Epithelial cell of prostate (primary cell): Measurements from ENCODE around the gene ZSWIM1.

Experiments used
- DNase-seq: peaks from one replicate; pipeline ENCODE4 v3.0.0-alpha.2; 2011; ENCODE audit warnings: low read depth, low spot score
- H3K27ac ChIP-seq: fragments of 450-650 bp; 2 replicates; pipeline ENCODE4 v1.5.1; 2017; ENCODE audit warnings: mild to moderate bottlenecking

The ZSWIM1 gene

DNA sequence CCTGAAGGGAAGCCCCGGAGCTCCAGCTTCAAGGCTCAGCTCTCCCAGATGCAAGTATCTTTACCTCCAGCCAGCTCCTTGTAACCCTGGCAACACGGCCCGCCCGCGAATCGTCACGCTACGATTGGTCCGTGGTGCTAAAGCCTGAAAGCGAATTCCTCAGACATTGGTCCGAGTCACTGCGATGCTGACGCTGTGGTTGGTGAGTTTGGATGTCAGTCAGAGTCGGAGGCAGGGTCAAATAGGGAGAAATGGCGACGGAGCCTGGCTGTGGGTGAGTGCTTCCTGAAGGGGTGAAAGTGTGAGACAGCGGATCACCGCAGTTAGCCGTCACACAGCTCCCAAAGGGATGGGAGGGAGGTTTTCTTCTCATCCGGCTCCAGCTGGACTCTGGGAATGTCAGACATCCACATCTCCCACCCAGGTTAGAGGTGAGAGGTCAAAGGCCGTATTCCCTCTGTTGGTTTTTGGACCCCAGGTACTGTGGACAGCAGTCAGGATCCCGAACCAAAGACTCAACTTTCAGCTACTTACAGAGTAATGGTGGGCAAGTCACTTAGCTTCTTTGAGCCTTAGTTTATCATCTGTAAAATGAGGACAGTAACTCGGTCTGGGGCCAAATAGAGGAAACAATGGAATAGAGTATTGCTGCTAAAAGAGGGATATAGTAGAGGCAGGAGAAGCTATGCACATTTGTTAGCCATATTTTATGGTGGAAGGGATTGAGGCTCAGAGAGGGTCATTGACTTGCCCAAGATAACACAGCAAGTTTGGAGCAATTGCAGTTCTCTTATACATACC lies at the start of gene ZSWIM1:
Gene ZSWIM1 (plus strand): TSS at position 240 of the 801 bp plus-strand sequence. CDS start 1,366 bp downstream, outside the sequence.
- H3K27ac ChIP-seq: peak within 1 kb of the TSS; percentile 38
- peak; percentile 89 for DNase-seq

GRCh38 chr20:45832619-45833018 lies 48.4 kb upstream of the ZSWIM1 start:
- H3K27ac ChIP-seq: peak overlapping the region; percentile 67
- no peak for DNase-seq

DNA sequence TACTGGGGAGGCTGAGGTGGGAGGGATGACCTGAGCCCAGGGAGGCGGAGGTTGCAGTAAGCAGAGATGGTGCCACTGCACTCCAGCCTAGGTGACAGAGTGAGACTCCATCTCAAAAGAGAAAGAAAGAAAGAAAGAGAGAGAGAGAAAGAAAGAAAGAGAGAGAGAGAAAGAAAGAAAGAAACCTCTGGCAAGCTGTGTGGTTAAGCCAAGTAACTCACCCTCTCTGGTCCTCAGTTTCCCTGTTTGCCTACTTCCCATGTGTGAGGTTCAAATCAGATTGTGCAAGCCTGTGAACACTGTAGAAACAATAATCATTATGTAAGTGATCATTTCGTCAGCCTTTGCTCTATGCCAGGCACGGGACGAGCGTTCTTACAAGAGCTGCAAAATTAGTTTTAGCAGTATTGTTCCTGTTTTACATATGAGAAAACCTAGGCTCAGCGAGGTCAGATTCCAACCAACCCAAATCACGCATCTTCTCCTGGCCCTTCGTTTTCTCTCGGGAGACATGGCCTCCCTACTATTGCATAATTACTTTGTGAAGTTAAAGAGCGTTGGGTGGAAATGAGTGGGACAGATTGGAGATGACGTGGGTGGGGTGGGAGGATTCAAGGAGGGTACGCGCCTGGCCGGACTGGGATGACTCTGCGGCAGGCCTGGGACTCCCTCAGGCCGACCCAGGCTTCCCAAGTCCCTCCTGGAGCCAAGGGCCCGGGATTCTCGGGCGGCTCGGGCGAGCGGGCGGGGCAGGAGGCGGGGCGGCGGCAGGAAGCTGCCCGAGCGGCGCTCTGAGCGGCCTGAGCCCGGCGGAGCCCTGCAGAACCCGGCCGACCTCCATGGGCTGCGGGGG lies 47.8 kb upstream of the ZSWIM1 start, which contains the start of gene SNX21:
Gene SNX21 (plus strand): TSS at position 770 of the 853 bp plus-strand sequence. CDS start 121 bp downstream, outside the sequence.
- peak within 1 kb of the TSS; percentile 67 for H3K27ac ChIP-seq
- no peak for DNase-seq

DNA sequence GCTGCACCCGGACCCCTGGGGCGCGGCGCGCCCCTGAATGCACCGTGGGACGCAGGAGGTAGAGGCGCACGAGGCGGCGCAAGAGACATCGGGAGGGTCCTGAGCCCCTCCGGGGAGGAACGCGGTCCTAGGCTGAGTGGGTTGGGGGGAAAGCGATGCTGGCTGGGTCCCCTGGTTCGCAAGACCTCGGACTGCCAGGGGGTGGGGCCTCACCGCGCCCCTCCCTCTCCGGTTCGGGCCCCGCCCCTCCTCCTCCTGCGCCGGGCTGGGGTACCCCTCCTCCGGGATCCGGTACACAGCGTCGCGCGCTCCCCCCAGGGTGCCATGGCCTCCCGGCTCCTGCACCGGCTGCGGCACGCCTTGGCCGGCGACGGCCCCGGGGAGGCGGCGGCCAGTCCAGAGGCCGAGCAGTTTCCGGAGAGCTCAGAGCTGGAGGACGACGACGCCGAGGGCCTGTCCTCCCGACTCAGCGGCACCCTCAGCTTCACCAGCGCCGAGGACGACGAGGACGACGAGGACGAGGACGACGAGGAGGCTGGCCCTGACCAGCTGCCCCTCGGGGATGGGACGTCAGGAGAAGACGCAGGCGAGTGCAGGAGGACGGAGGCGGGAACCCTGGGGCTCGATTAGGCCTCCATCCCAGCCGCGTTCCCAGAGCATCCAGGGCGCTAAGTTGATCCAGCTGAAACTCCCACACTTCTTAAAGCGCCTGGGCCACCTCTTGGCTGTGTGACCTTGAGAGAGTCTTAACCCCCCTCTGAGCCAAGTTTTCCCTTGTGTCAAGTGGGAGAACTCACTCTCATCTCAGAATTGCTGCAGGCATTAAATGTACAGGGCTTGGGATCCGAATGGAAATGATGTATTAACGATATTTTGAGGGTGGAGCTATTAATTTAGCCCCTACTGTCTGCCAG lies 46.9 kb upstream of the ZSWIM1 start:
- H3K27ac ChIP-seq: peak overlapping the region; percentile 67
- no peak for DNase-seq

GRCh38 chr20:45834797-45835161 lies 46.2 kb upstream of the ZSWIM1 start:
- no peak for DNase-seq
- H3K27ac ChIP-seq: no peak overlapping the region

- DNase-seq: no peak
- H3K27ac ChIP-seq: no peak overlapping the region
Observed at GRCh38 chr20:45835329-45835765, 45.7 kb upstream of the ZSWIM1 start.

DNA sequence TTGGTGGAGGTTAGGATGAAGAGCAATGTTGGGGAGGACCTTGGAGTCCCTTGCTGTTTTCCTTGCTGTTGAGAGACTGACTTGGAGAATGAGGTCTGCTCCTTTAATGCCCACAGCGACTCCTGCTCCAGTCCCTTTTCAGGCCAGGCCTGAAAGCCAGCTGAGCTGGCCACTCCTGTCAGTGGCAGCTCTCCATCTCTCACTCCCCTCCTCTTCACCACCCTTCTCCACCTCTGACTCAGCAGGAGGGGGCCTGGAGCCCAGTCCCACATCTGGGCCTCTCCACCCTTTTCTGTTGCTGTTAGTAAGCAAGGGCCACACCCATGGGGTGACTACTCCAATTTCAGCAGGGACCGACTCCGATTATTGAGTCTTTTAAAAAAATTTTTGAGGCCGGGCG lies 45.2 kb upstream of the ZSWIM1 start:
- no peak for DNase-seq
- H3K27ac ChIP-seq: no peak overlapping the region

- no peak for DNase-seq
- H3K27ac ChIP-seq: no peak overlapping the region
Observed at GRCh38 chr20:45836841-45837240, 44.2 kb upstream of the ZSWIM1 start.

DNA sequence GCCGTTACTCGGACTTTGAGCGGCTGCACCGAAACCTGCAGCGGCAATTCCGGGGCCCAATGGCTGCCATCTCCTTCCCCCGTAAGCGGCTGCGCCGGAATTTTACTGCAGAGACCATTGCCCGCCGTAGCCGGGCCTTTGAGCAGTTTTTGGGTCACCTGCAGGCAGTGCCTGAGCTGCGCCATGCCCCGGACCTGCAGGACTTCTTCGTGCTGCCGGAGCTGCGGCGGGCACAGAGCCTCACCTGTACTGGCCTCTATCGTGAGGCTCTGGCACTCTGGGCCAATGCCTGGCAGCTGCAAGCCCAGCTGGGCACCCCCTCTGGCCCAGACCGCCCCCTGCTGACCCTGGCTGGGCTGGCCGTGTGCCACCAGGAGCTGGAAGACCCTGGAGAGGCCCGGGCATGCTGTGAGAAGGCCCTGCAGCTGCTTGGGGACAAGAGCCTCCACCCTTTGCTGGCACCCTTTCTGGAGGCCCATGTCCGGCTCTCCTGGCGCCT lies 40.3 kb upstream of the ZSWIM1 start:
- H3K27ac ChIP-seq: no peak overlapping the region
- no peak for DNase-seq

DNA sequence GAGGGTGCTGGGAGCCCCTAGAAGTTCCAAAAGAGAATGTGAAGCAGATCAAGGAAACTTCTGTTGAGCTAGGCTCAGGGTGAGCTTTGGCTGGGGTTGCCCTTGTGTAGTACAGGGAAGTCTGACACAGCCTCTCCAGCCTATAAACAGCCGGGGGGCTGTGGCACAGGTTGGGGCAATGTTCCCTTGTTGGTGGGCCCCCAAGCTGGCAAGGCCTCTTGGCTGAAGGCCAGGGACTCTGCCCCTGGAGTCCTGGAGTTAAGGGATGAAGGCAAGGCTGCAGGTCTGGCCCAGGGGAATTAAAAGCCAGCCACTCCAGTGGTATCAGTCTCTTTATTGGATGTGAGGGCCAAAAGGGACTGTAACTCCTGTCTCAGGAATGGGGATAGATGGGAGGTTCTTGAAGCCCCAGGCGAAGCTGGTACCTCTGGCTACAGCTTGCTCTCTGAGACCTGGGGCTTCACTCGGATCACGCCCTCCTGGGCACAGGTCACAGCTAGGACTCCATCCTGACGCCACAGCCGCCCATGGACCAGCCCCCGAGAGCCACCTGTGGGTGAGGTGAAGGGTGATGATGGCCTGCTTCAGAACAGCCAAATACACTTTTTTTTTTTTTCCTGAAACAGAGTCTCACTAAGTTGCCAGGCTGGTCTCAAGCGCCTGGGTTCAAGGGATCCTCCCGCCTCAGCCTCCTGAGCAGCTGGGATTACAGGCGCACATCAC lies 39.5 kb upstream of the ZSWIM1 start:
- H3K27ac ChIP-seq: no peak overlapping the region
- no peak for DNase-seq

DNA sequence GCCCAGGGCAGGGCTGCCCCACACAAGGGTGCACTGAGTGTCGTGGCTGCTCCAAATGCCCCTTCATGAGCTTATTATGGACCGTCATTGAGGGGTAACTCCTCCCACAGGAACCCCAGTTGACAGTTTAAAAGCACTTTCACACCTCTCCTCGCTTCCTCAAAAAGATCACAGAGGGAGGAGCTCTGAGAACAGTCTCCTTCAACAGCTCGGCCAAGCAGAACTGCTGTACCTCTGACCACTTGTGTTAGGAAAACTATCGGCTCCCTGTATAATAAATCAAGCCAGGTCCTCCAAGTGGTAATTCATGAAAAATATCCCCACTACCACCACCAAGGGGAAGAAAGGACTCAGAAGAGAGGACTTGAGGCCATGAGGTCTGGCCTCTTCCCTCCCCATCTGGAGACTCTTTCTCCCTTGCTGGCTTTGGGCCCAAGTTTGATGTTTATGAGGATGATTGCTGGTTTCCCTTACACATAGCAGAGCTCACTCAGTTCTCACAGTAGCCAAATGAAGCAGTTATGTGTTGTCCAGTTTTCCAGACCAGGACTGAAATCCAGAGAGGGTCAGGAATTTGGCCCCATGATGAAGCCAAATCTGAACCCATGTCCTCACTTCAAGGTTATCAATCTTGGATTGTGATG lies 38.7 kb upstream of the ZSWIM1 start:
- no peak overlapping the region for H3K27ac ChIP-seq
- DNase-seq: no peak

DNA sequence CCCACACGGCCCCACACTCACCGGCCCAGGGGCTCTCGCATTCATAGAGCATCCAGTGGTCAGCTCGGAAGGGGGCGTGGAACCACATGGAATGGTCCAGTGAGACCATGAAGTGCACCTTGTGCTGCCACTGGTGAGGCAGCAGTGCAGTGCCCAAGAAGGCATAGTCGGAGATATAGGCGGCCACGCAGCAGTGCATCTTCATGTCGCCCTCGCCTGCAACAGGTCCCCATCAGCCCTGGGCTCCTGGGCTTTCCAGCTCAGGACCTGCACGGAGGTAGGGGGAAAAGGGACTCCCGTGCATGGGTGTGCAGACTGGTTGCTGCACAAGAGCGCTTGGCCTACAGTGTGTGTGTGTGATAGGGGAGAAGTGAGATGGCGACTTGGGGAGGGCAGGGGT lies 37.5 kb upstream of the ZSWIM1 start:
- H3K27ac ChIP-seq: no peak overlapping the region

DNA sequence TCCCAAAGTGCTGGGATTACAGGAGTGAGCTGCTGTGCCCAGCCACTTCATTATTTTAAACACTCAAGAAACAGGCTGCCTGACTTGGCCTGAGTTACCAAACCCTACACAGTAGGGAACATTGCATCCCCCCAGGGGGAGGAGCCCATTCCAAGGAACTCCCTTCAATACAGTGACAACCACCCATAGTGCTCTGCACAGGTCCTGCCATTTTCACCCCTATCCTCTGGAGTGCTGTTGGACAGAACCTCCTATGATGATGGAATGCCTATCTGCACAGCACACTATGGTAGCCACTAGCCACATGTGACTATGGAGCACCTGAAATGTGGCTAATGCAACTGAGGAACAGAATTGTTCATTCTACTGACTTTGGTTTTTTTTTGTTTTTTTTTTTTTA lies 35.6 kb upstream of the ZSWIM1 start:
- no peak overlapping the region for H3K27ac ChIP-seq
- no peak for DNase-seq

More for the DNA sequence above, 37.5 kb upstream of the ZSWIM1 start:
- DNase-seq: no peak

DNA sequence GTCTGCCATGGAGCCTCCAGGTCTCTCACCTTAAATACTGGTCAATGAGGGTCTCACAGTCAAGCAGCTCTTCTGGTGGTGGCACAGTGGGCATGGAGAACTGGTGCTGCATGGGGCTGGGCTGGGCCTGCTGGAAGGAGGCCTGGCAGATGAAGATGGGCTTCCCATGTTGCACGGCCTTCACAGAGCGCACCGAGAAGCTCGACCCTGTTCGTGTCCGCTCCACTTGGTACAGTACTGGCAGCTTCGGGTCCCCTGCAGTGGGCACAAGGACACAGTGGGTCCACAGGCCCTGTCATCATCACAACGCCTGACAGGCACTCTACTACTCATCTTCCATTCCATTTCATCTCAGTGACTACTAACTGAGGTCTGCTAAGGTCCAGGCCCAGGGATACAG lies 32.6 kb upstream of the ZSWIM1 start:
- DNase-seq: no peak
- H3K27ac ChIP-seq: no peak overlapping the region

DNA sequence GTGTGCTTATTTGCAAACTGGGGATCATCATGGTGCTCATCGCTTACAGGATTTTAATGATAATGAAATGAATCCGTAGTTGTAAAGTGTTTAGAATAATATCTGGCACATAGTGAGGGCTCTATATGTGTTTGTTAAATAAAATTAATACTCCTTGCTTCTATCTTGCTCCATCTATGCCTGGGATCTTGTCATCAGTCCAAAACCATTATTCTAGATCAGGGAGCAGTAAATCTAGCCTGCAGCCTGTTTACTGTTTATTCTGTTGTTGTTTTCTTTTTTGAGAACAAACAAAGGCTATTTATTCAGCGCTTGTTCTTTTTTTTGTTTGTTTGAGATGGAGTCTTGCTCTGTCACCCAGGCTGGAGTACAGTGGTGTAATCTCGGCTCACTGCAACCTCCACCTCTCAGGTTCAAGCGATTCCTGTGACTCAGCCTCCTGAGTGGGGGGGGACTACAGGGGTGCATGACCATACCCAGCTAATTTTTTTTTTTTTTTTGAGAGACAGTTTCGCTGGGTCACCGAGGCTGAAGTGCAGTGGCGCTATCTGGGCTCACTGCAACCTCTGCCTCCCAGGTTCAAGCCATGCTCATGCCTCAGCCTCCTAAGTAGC lies 32.0 kb upstream of the ZSWIM1 start:
- DNase-seq: no peak
- H3K27ac ChIP-seq: no peak overlapping the region

GRCh38 chr20:45850238-45850637 lies 30.8 kb upstream of the ZSWIM1 start:
- DNase-seq: no peak
- no peak overlapping the region for H3K27ac ChIP-seq

DNA sequence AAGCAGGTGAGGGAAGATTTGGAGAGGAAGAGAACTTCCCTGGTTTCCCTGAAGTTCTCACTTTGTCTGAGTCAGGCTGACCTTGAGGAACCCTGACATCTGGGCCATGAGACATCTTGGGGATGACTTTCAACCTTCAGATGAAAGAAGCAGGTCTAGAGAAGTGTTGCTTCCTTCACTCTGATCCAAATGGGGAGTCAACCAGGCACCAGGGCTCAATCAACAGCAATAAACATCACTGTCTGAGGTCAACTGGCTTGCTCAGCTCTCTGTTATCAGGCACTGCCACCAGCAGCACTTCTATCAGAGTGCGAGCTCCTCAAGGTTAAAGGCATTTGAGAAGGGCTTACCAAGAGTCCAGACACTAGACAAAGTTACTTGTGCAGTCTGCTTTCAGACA lies 30.1 kb upstream of the ZSWIM1 start:
- no peak overlapping the region for H3K27ac ChIP-seq
- DNase-seq: no peak

GRCh38 chr20:45851501-45851900 lies 29.5 kb upstream of the ZSWIM1 start:
- no peak overlapping the region for H3K27ac ChIP-seq
- DNase-seq: no peak
